ENCODE data around the gene MAP3K2. TPM values are rescaled to one million over a fixed set of nuclear protein-coding genes. Genes with fewer than 3 reads are reported as not detected.

MAP3K2 gene
- total and polyA plus RNA-seq, 11 donors: 4.0 to 37.6 (median 22.1) TPM

- TF ChIP-seq POLR2A (IDR thresholded peaks at IDR 0.05) (no peak), CTCF (IDR thresholded peaks at IDR 0.05) (no peak)
- peaks cover 2 to 18% (median 8%) of the 10 kb centered on the region in 9 donors for H3K27me3 ChIP-seq
- H3K36me3 ChIP-seq: peaks cover 0 to 5% (median 0%) of the 10 kb centered on the region in 9 donors
- DNase-seq (no peak), ATAC-seq (no peak)
- H3K9me3 ChIP-seq: no peaks in the 10 kb centered on the region
- H3K27ac ChIP-seq: no peak overlapping the region
- peaks cover 0 to 7% (median 4%) of the 10 kb centered on the region in 12 donors for H3K4me1 ChIP-seq
- H3K4me3 ChIP-seq: no peak overlapping the region
- 95 to 96% (median 95%) methylated on average over 29 to 36 of the region's 36 CpGs for WGBS, 4 donors
- intact Hi-C loops (cut with DNase I): no loop called here
These were observed 40.5 kb upstream of the MAP3K2 start for GRCh38 chr2:127428057-127428814.

- Histone ChIP-seq H3K36me3 (peaks cover 0 to 5% (median 0%) of the 10 kb centered on the region in 9 donors), H3K9me3 (no peaks in the 10 kb centered on the region), H3K27ac (no peak overlapping the region), H3K4me3 (no peak overlapping the region), H3K4me1 (peaks cover 0 to 14% (median 8%) of the 10 kb centered on the region in 12 donors), H3K27me3 (peaks cover 9 to 25% (median 15%) of the 10 kb centered on the region in 9 donors)
- WGBS, 4 donors: 81 to 93% (median 85%) methylated on average over 6 to 7 of the region's 7 CpGs
- intact Hi-C loops (cut with DNase I): no loop called here
- no peak for TF ChIP-seq CTCF (IDR thresholded peaks at IDR 0.05)
- TF ChIP-seq POLR2A (IDR thresholded peaks at IDR 0.05): no peak
- ATAC-seq (no peak), DNase-seq (no peak)
These were observed 39.7 kb upstream of the MAP3K2 start for GRCh38 chr2:127427376-127428056.

DNA sequence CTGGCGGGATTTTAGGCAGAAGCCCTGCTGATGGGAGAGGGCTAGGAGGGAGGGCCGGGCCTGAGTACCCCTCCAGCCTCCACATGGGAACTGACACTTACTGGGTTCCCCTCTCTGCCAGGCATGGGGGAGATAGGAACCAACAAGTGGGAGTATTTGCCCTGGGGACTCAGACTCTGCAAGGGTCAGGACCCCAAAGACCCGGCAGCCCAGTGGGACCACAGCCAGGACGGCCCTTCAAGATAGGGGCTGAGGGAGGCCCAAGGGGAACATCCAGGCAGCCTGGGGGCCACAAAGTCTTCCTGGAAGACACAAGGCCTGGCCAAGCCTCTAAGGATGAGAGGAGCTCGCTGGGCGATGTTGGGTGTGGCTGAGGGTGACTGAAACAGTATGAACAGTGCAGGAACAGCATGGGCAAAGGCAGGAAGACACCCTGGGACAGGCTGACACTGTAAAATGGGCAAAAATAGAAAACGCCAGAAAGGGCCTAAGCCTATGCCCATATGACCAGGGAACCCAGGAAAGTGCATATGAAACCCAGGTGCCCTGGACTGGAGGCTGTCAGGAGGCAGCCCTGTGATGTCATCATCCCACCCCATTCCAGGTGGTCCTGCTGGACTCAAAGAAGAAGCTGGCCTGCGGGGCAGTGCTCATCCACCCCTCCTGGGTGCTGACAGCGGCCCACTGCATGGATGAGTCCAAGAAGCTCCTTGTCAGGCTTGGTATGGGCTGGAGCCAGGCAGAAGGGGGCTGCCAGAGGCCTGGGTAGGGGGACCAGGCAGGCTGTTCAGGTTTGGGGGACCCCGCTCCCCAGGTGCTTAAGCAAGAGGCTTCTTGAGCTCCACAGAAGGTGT lies 39.0 kb upstream of the MAP3K2 start:
- Histone ChIP-seq H3K4me1 (peaks cover 0 to 17% (median 8%) of the 10 kb centered on the region in 12 donors), H3K27ac (no peak overlapping the region), H3K9me3 (no peaks in the 10 kb centered on the region), H3K36me3 (peaks cover 0 to 5% (median 0%) of the 10 kb centered on the region in 9 donors), H3K27me3 (peaks cover 11 to 29% (median 23%) of the 10 kb centered on the region in 9 donors), H3K4me3 (no peak overlapping the region)
- DNase-seq (no peak), ATAC-seq (no peak)
- WGBS, 4 donors: 87 to 95% (median 92%) methylated on average over 8 to 10 of the region's 10 CpGs
- TF ChIP-seq POLR2A (IDR thresholded peaks at IDR 0.05) (no peak), CTCF (IDR thresholded peaks at IDR 0.05) (no peak)
- intact Hi-C loops (cut with DNase I): no loop called here
